GM12878 (cell line): Measurements from ENCODE around the gene TMEM150B. TPM values are rescaled to one million over a fixed set of nuclear protein-coding genes. Genes with fewer than 3 reads are reported as not detected.
A peak's percentile ranks its signal among the peaks of the same experiment; 100 is the strongest.

Source experiments
- ATAC-seq: fragments of 200-7000 bp; cut with Tn5 transposase; 3 replicates; pipeline ENCODE4 v1.9.1; 2020; ENCODE audit warnings: mild to moderate bottlenecking, moderate library complexity
- BruUV-seq: library from RNA; stranded (reverse); fragments of 400-500 nt; replicated peaks from 2 replicates; lab custom pipeline; 2021; lab: Mats Ljungman, UMichigan
- CTCF ChIA-PET: fragments of 300-600 bp; sonication (Branson Sonifier 250); formaldehyde crosslinking; extraction: SDS; loops from one replicate; lab custom pipeline; 2021; ENCODE audit warnings: inconsistent platforms; lab: Yijun Ruan, JAX
- POLR2A ChIA-PET: fragments of 350-600 bp; formaldehyde crosslinking; extraction: SDS; loops from one replicate; lab custom pipeline; 2021; ENCODE audit warnings: inconsistent platforms; lab: Charles Lee
- RAD21 ChIA-PET: fragments of 300-600 bp; sonication (Branson Sonifier 250); formaldehyde crosslinking; loops from one replicate; lab custom pipeline; 2023; ENCODE audit warnings: antibody characterized with exemption; ENCODE audit not compliant: unreplicated experiment; lab: Charles Lee
- SMC1A ChIA-PET: fragments of 300-600 bp; sonication (Branson Sonifier 250); formaldehyde crosslinking; loops from one replicate; lab custom pipeline; 2023; ENCODE audit not compliant: unreplicated experiment, uncharacterized antibody; lab: Charles Lee
- DNase-seq: peaks from one replicate; pipeline ENCODE4 v3.0.0-alpha.2; 2011; ENCODE audit warnings: low read depth, low spot score
- FAIRE-seq: peaks from 3 replicates; lab custom pipeline; 2011; peaks lifted over from hg19 to GRCh38; lab: Jason Lieb, UNC
- H2AFZ ChIP-seq: 2 replicates; pipeline ENCODE4 v1.6.0; 2011; ENCODE audit warnings: low read depth, low read length, control low read depth; ENCODE audit not compliant: control insufficient read depth
- H3K27ac ChIP-seq: 2 replicates; pipeline ENCODE4 v1.5.1; 2011; ENCODE audit warnings: control low read depth; ENCODE audit not compliant: control insufficient read depth, insufficient read depth
- H3K27me3 ChIP-seq, 2 experiments: replicated peaks in 1 of 2; 2 replicates each; pipeline versions ENCODE4 v1.6.0 to v1.6.1; 2011; ENCODE audit warnings: low read length in 1 of 2; ENCODE audit not compliant: control insufficient read depth in 2 of 2, insufficient read depth in 2 of 2
- H3K36me3 ChIP-seq, 2 experiments: 2 replicates each; pipeline ENCODE4 v1.5.1; 2011; ENCODE audit warnings: low read length in 1 of 2; ENCODE audit not compliant: control insufficient read depth in 2 of 2, insufficient read depth in 2 of 2
- H3K4me1 ChIP-seq: 2 replicates; pipeline ENCODE4 v1.6.1; 2011; ENCODE audit warnings: mild to moderate bottlenecking, low read length, moderate library complexity, mixed read lengths; ENCODE audit not compliant: control insufficient read depth, insufficient read depth
- H3K4me2 ChIP-seq: 2 replicates; pipeline ENCODE4 v1.6.0; 2011; ENCODE audit warnings: control low read depth; ENCODE audit not compliant: control insufficient read depth, insufficient read depth
- H3K4me3 ChIP-seq: fragments of 200-600 bp; sonication (generic); 2 replicates; pipeline ENCODE4 v1.5.1; 2016
- H3K79me2 ChIP-seq: 2 replicates; pipeline ENCODE4 v1.6.0; 2011; ENCODE audit warnings: low read length; ENCODE audit not compliant: control insufficient read depth, insufficient read depth
- H3K9ac ChIP-seq: 2 replicates; pipeline ENCODE4 v1.8.0; 2011; ENCODE audit warnings: low read length, control low read depth, mixed read lengths; ENCODE audit not compliant: control insufficient read depth, insufficient read depth
- H3K9me3 ChIP-seq: replicated peaks from 3 replicates; pipeline ENCODE4 v1.5.1; 2011; ENCODE audit warnings: mild to moderate bottlenecking, low read length; ENCODE audit not compliant: control insufficient read depth, insufficient read depth
- H4K20me1 ChIP-seq: 2 replicates; pipeline ENCODE4 v1.6.0; 2011; ENCODE audit not compliant: control insufficient read depth, insufficient read depth
- CBX5 ChIP-seq: sonication (generic); IDR thresholded peaks from 2 replicates; pipeline ENCODE4 v1.6.1; 2016; ENCODE audit warnings: low read depth, moderate library complexity, mild to moderate bottlenecking, inconsistent platforms
- HCFC1 ChIP-seq: fragments of 150-350 bp; IDR thresholded peaks from 2 replicates; pipeline ENCODE4 v1.6.1; 2014; ENCODE audit warnings: low read length
- HDAC2 ChIP-seq: fragments of 200-600 bp; sonication (generic); IDR thresholded peaks from 2 replicates; pipeline ENCODE4 v1.6.1; 2017
- IKZF1 ChIP-seq: fragments of 450-650 bp; conservative IDR thresholded peaks from 2 replicates; pipeline ENCODE4 v1.6.1; 2017; ENCODE audit warnings: antibody characterized with exemption, mild to moderate bottlenecking
- JUND ChIP-seq: IDR thresholded peaks from 2 replicates; pipeline ENCODE4 v1.6.1; 2012; ENCODE audit warnings: low read depth, mild to moderate bottlenecking, low read length, improper control_type of control experiment, moderate library complexity
- MLLT1 ChIP-seq: fragments of 450-650 bp; IDR thresholded peaks from 2 replicates; pipeline ENCODE4 v1.6.1; 2016; ENCODE audit warnings: mild to moderate bottlenecking
- MTA2 ChIP-seq: fragments of 450-650 bp; IDR thresholded peaks from 2 replicates; pipeline ENCODE4 v1.6.1; 2016; ENCODE audit warnings: low read depth, mild to moderate bottlenecking, moderate library complexity
- NR2C1 ChIP-seq: fragments of 450-650 bp; IDR thresholded peaks from 2 replicates; pipeline ENCODE4 v1.6.1; 2017; ENCODE audit warnings: antibody characterized with exemption, mild to moderate bottlenecking, moderate library complexity
- PML ChIP-seq: IDR thresholded peaks from 2 replicates; pipeline ENCODE4 v1.6.1; 2012; ENCODE audit warnings: low read length, inconsistent platforms
- RUNX3 ChIP-seq: IDR thresholded peaks from 2 replicates; pipeline ENCODE4 v1.6.1; 2012; ENCODE audit warnings: low read length, inconsistent platforms
- SMAD5 ChIP-seq: IDR thresholded peaks from 2 replicates; pipeline ENCODE4 v1.6.1; 2016; ENCODE audit warnings: antibody characterized with exemption, low read depth
- SREBF1 ChIP-seq: IDR thresholded peaks from 2 replicates; pipeline ENCODE4 v1.6.1; 2012; ENCODE audit warnings: mild to moderate bottlenecking, low read length
- USF1 ChIP-seq: IDR thresholded peaks from 2 replicates; pipeline ENCODE4 v1.6.1; 2011; ENCODE audit warnings: borderline replicate concordance, low read depth, mild to moderate bottlenecking, moderate library complexity, mixed read lengths, low read length; ENCODE audit not compliant: insufficient read depth; ENCODE audit errors: extremely low read length
- ZBTB11 ChIP-seq: fragments of 450-650 bp; formaldehyde crosslinking; IDR thresholded peaks from 2 replicates; pipeline ENCODE4 v1.5.0; 2022; ENCODE audit warnings: mild to moderate bottlenecking, missing genetic modification characterization
- ZNF207 ChIP-seq: fragments of 450-650 bp; IDR thresholded peaks from 2 replicates; pipeline ENCODE4 v1.6.1; 2014; ENCODE audit warnings: antibody characterized with exemption, mild to moderate bottlenecking, borderline replicate concordance
- ZNF24 ChIP-seq: fragments of 450-650 bp; IDR thresholded peaks from 2 replicates; pipeline ENCODE4 v1.6.1; 2017; ENCODE audit warnings: antibody characterized with exemption, mild to moderate bottlenecking
- WGBS: methylation state at CpG from one replicate; pipeline ENCODE4 v1.1.6; 2016; ENCODE audit warnings: low lambda C conversion rate; ENCODE audit not compliant: insufficient replicate concordance, insufficient coverage; ENCODE audit errors: missing lambda C conversion rate; 5-methylcytosine and 5-hydroxymethylcytosine counted together
- in situ Hi-C: fragments of 300-500 bp; cut with MboI; formaldehyde crosslinking; loops from 9 replicates; pipeline ENCODE4 v1.14.3; 2018; ENCODE audit warnings: mixed read lengths
- intact Hi-C: fragments of 100-400 bp; cut with micrococcal nuclease; formaldehyde crosslinking; loops from one replicate; pipeline ENCODE4 v1.14.2; 2022; ENCODE audit not compliant: unreplicated experiment
- polyA plus RNA-seq, 11 experiments: library from polyadenylated mRNA; depleted of rRNA in 4 of 11; unstranded in 6 of 11; stranded (reverse) in 5 of 11; fragments of >200 nt; fragmentation: Nextera tagmentation in 4 of 11; fragmentation: Illumina TruSeq in 1 of 11; extraction: Ambion mirVana in 4 of 11; extraction: Trizol in 1 of 11; gene quantifications; 1 replicate in 1 of 11; 2 replicates in 10 of 11; pipeline versions ENCODE4 v1.2.1 to v1.2.3, GENCODE V29; 2011 to 2016; ENCODE audit warnings: inconsistent platforms in 2 of 11, missing spikeins in 2 of 11, low read depth in 1 of 11
- total RNA-seq, 4 experiments: library from RNA; depleted of rRNA in 3 of 4; stranded (reverse); fragments of >200 nt in 3 of 4; fragmentation: Illumina TruSeq in 1 of 4; extraction: Trizol in 1 of 4; gene quantifications; 2 replicates each; pipeline versions ENCODE4 v1.2.1 to v1.2.3, GENCODE V29; 2013 to 2021
- TF ChIP-seq, protein P1 (sequence below): IDR thresholded peaks from 2 replicates; pipeline ENCODE4 v1.6.1; 2011; ENCODE audit warnings: low read depth, mild to moderate bottlenecking, low read length, moderate library complexity, borderline replicate concordance; ENCODE audit errors: extremely low read depth

The TMEM150B gene
- total and polyA plus RNA-seq, 10 of the 15 experiments (the other 5 are each of a cell fraction or from before 2014, with no cell fraction given), result 0.09 to 0.23 (median 0.18) TPM; not detected in 6

- ATAC-seq, result peak; percentile 66
- ChIA-PET POLR2A (interaction anchor here (0.5 kb wide), 1 partner anchor 33 kb away, joined by 6 read pairs; no protein-coding TSS in a partner anchor), RAD21 (no interaction called here), SMC1A (no interaction called here), CTCF (no interaction called here)
- Histone ChIP-seq H3K9me3 (no peaks in the 10 kb centered on the region), H3K4me1 (peaks cover 3% of the 10 kb centered on the region; the same call in 1 of the 2 replicates), H3K27ac (no peak overlapping the region), H3K79me2 (no peaks in the 10 kb centered on the region), H4K20me1 (no peaks in the 10 kb centered on the region; the same call in 1 of the 2 replicates), H2AFZ (no peak overlapping the region), H3K9ac (no peak overlapping the region), H3K36me3 (no peaks in the 10 kb centered on the region), H3K4me3 (no peak overlapping the region), H3K4me2 (no peak overlapping the region), H3K27me3 (no peaks in the 10 kb centered on the region)
- DNase-seq, result no peak
- 53% methylated on average over 9 of the region's 9 CpGs for WGBS
- BruUV-seq, result no TSS peak
- FAIRE-seq, result no peak
- intact Hi-C loops (no loop called here), in situ Hi-C loops (no loop called here)
- no peak for TF ChIP-seq JUND
- TF ChIP-seq SMAD5, result no peak
- peak; percentile 55 for TF ChIP-seq NR2C1
- no peak for TF ChIP-seq PML
- TF ChIP-seq USF1, result no peak
- TF ChIP-seq HDAC2, result no peak
- TF ChIP-seq ZNF24, result no peak
- no peak for TF ChIP-seq ZNF207
- peak; percentile 53 for TF ChIP-seq RUNX3
- no peak for TF ChIP-seq ZBTB11 (CRISPR knock-in tag)
- no peak for TF ChIP-seq MTA2
- TF ChIP-seq, protein P1, sequence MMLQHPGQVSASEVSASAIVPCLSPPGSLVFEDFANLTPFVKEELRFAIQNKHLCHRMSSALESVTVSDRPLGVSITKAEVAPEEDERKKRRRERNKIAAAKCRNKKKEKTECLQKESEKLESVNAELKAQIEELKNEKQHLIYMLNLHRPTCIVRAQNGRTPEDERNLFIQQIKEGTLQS, result peak; percentile 48; the same call in 1 of the 2 replicates
- TF ChIP-seq MLLT1, result peak; percentile 41; the same call in 1 of the 2 replicates
- peak; percentile 79 for TF ChIP-seq IKZF1
- peak; percentile 57 for TF ChIP-seq SREBF1
- TF ChIP-seq CBX5, result no peak
- TF ChIP-seq HCFC1, result peak; percentile 95
Measured at GRCh38 chr19:55305491-55305890, 19.6 kb downstream of the TMEM150B start.
